ENCODE results near the gene ARHGEF4. TPM values are rescaled to one million over a fixed set of nuclear protein-coding genes. Genes with fewer than 3 reads are reported as not detected.
"Not testable (repeated sequence)": the region's sequence is repeated elsewhere in the genome, so short reads cannot be mapped to it uniquely, and the experiment has no call there.

The ARHGEF4 gene
- total RNA-seq, 4 donors from 2014 or later, result 52.8 to 82.4 (median 73.3) TPM

GRCh38 chr2:131076707-131077106 lies 240.0 kb downstream of the ARHGEF4 start:
- no peaks in the 10 kb centered on the region for H3K9me3 ChIP-seq
- 80 to 87% methylated on average over 5 of the region's 5 CpGs for WGBS, 2 donors
- DNase-seq, result no peak
- intact Hi-C loops (cut with DNase I), result no loop called here
- H3K4me1 ChIP-seq, result peaks cover 7 to 39% (median 21%) of the 10 kb centered on the region in 3 donors
- no peak overlapping the region for H3K4me3 ChIP-seq
- H3K27ac ChIP-seq, result no peak overlapping the region
- TF ChIP-seq CTCF (IDR thresholded peaks at IDR 0.05) (no peak), POLR2A (IDR thresholded peaks at IDR 0.05) (no peak)
- no peaks in the 10 kb centered on the region for H3K27me3 ChIP-seq
- H3K36me3 ChIP-seq, result peaks cover 8 to 98% (median 28%) of the 10 kb centered on the region in 3 donors

- peaks cover 8 to 98% (median 28%) of the 10 kb centered on the region in 3 donors for H3K36me3 ChIP-seq
- WGBS, 2 donors, result 78 to 92% methylated on average over 10 to 11 of the region's 11 CpGs
- no peak overlapping the region for H3K4me3 ChIP-seq
- no peaks in the 10 kb centered on the region for H3K9me3 ChIP-seq
- DNase-seq, result no peak
- intact Hi-C loops (cut with DNase I), result no loop called here
- H3K4me1 ChIP-seq, result peaks cover 7 to 39% (median 21%) of the 10 kb centered on the region in 3 donors
- TF ChIP-seq CTCF (IDR thresholded peaks at IDR 0.05) (no peak), POLR2A (IDR thresholded peaks at IDR 0.05) (no peak)
- no peak overlapping the region for H3K27ac ChIP-seq
- no peaks in the 10 kb centered on the region for H3K27me3 ChIP-seq
Observed at GRCh38 chr2:131077182-131077846, 240.6 kb downstream of the ARHGEF4 start.

- H3K4me1 ChIP-seq, result peaks cover 7 to 39% (median 21%) of the 10 kb centered on the region in 3 donors
- peaks cover 8 to 98% (median 28%) of the 10 kb centered on the region in 3 donors for H3K36me3 ChIP-seq
- H3K27ac ChIP-seq, result peak overlapping the region in 1 of 4 donors; percentile 15
- no peaks in the 10 kb centered on the region for H3K27me3 ChIP-seq
- intact Hi-C loops (cut with DNase I), result no loop called here
- H3K9me3 ChIP-seq, result no peaks in the 10 kb centered on the region
- H3K4me3 ChIP-seq, result no peak overlapping the region
- no peak for DNase-seq
- TF ChIP-seq POLR2A (IDR thresholded peaks at IDR 0.05) (no peak), CTCF (IDR thresholded peaks at IDR 0.05) (no peak)
- 49 to 56% methylated on average over 3 of the region's 3 CpGs for WGBS, 2 donors
Observed at GRCh38 chr2:131077966-131078365, 241.3 kb downstream of the ARHGEF4 start.

- intact Hi-C loops (cut with DNase I); H3K4me3 ChIP-seq; H3K27me3 ChIP-seq; H3K9me3 ChIP-seq; DNase-seq; H3K27ac ChIP-seq: not testable (repeated sequence)
- H3K36me3 ChIP-seq, result peaks cover 8 to 93% (median 28%) of the 10 kb centered on the region in 3 donors
- peaks cover 2 to 33% (median 15%) of the 10 kb centered on the region in 3 donors for H3K4me1 ChIP-seq
- WGBS, 2 donors, result 85 to 95% methylated on average over 6 of the region's 6 CpGs
Observed at GRCh38 chr2:131079931-131080330, 243.2 kb downstream of the ARHGEF4 start.

- H3K9me3 ChIP-seq, result no peaks in the 10 kb centered on the region
- no peaks in the 10 kb centered on the region for H3K27me3 ChIP-seq
- no peak overlapping the region for H3K4me3 ChIP-seq
- no peak overlapping the region for H3K27ac ChIP-seq
- H3K36me3 ChIP-seq, result peaks cover 8 to 93% (median 20%) of the 10 kb centered on the region in 3 donors
- 64 to 98% methylated on average over 2 to 4 of the region's 4 CpGs for WGBS, 2 donors
- H3K4me1 ChIP-seq, result peaks cover under 1 to 37% (median 9%) of the 10 kb centered on the region in 3 donors
- DNase-seq, result no peak
- TF ChIP-seq POLR2A (IDR thresholded peaks at IDR 0.05) (no peak), CTCF (IDR thresholded peaks at IDR 0.05) (no peak)
- intact Hi-C loops (cut with DNase I), result no loop called here
Observed at GRCh38 chr2:131081190-131081589, 244.5 kb downstream of the ARHGEF4 start.

All from esophagus squamous epithelium (tissue), 5 donors.